WERI-Rb-1 (cell line): ENCODE measurements around the gene PHLDB1.
A peak's percentile ranks its signal among the peaks of the same experiment; 100 is the strongest.
"Not testable (repeated sequence)": the region's sequence is repeated elsewhere in the genome, so short reads cannot be mapped to it uniquely, and the experiment has no call there.

Experiments used
- DNase-seq: peaks from one replicate; pipeline ENCODE4 v3.0.0-alpha.2; 2020
- H3K27ac ChIP-seq: fragments of 250-450 bp; sonication (Bioruptor Pico); 2 replicates; pipeline ENCODE4 v1.5.1; 2020; ENCODE audit warnings: mild to moderate bottlenecking, moderate library complexity
- H3K27me3 ChIP-seq: fragments of 250-450 bp; sonication (Bioruptor Pico); 2 replicates; pipeline ENCODE4 v1.5.1; 2021; ENCODE audit warnings: mild to moderate bottlenecking, low read depth, moderate library complexity; ENCODE audit not compliant: insufficient read depth, severe bottlenecking
- H3K36me3 ChIP-seq: fragments of 250-450 bp; sonication (Bioruptor Pico); 2 replicates; pipeline ENCODE4 v1.5.1; 2020; ENCODE audit warnings: mild to moderate bottlenecking, moderate library complexity
- H3K4me3 ChIP-seq: 2 replicates; pipeline ENCODE4 v1.5.1; 2011; ENCODE audit warnings: low read depth, mild to moderate bottlenecking, control low read depth, low read length
- H3K9me3 ChIP-seq: fragments of 250-450 bp; sonication (Bioruptor Pico); 2 replicates; pipeline ENCODE4 v1.5.1; 2021; ENCODE audit warnings: mild to moderate bottlenecking, moderate library complexity; ENCODE audit not compliant: severe bottlenecking
- CTCF ChIP-seq: IDR thresholded peaks from 2 replicates; pipeline ENCODE4 v1.5.1; 2011; ENCODE audit warnings: low read depth, mild to moderate bottlenecking, control low read depth, inconsistent platforms, low read length

PHLDB1 gene

GRCh38 chr11:118592616-118593367, 14.6 kb upstream of the PHLDB1 start:
- no peak for TF ChIP-seq CTCF
- Histone ChIP-seq H3K27ac (no peak overlapping the region), H3K36me3 (peaks cover 93% of the 10 kb centered on the region), H3K4me3 (no peak overlapping the region), H3K9me3 (no peaks in the 10 kb centered on the region), H3K27me3 (no peaks in the 10 kb centered on the region)
- no peak for DNase-seq

GRCh38 chr11:118594984-118595383, 12.4 kb upstream of the PHLDB1 start:
- H3K9me3 ChIP-seq, H3K27ac ChIP-seq, H3K27me3 ChIP-seq, DNase-seq, H3K4me3 ChIP-seq: not testable (repeated sequence)
- H3K36me3 ChIP-seq, result peaks cover 92% of the 10 kb centered on the region
- peak; percentile 26; the same call in 1 of the 2 replicates for TF ChIP-seq CTCF

- H3K36me3 ChIP-seq, result peaks cover 90% of the 10 kb centered on the region
- no peak for TF ChIP-seq CTCF
- no peak overlapping the region for H3K27ac ChIP-seq
- H3K4me3 ChIP-seq, result no peak overlapping the region
- no peaks in the 10 kb centered on the region for H3K9me3 ChIP-seq
- no peak for DNase-seq
- no peaks in the 10 kb centered on the region for H3K27me3 ChIP-seq
Observed at GRCh38 chr11:118596224-118597146, 10.9 kb upstream of the PHLDB1 start.

GRCh38 chr11:118597556-118597955, 9.9 kb upstream of the PHLDB1 start:
- Histone ChIP-seq H3K4me3 (no peak overlapping the region), H3K36me3 (peaks cover 91% of the 10 kb centered on the region)
- no peak for TF ChIP-seq CTCF

GRCh38 chr11:118602331-118602730, 5.1 kb upstream of the PHLDB1 start:
- no peaks in the 10 kb centered on the region for H3K9me3 ChIP-seq
- peaks cover 45% of the 10 kb centered on the region for H3K36me3 ChIP-seq
- no peak for DNase-seq
- H3K27me3 ChIP-seq, result no peaks in the 10 kb centered on the region
- H3K4me3 ChIP-seq, result no peak overlapping the region
- H3K27ac ChIP-seq, result no peak overlapping the region
- no peak for TF ChIP-seq CTCF

More at GRCh38 chr11:118597556-118597955, 9.9 kb upstream of the PHLDB1 start:
- H3K27me3 ChIP-seq, result no peaks in the 10 kb centered on the region
- H3K9me3 ChIP-seq, result no peaks in the 10 kb centered on the region
- H3K27ac ChIP-seq, result no peak overlapping the region
- DNase-seq, result no peak

GRCh38 chr11:118603709-118604108, 3.7 kb upstream of the PHLDB1 start:
- not testable (repeated sequence) for H3K4me3 ChIP-seq, H3K9me3 ChIP-seq, H3K27ac ChIP-seq, H3K27me3 ChIP-seq, DNase-seq
- H3K36me3 ChIP-seq, result peaks cover 33% of the 10 kb centered on the region
